Measurements from ENCODE around the gene FAF2. TPM values are rescaled to one million over a fixed set of nuclear protein-coding genes. Genes with fewer than 3 reads are reported as not detected.

FAF2 gene
- polyA plus RNA-seq, 1 experiment: 68.7 TPM

DNA sequence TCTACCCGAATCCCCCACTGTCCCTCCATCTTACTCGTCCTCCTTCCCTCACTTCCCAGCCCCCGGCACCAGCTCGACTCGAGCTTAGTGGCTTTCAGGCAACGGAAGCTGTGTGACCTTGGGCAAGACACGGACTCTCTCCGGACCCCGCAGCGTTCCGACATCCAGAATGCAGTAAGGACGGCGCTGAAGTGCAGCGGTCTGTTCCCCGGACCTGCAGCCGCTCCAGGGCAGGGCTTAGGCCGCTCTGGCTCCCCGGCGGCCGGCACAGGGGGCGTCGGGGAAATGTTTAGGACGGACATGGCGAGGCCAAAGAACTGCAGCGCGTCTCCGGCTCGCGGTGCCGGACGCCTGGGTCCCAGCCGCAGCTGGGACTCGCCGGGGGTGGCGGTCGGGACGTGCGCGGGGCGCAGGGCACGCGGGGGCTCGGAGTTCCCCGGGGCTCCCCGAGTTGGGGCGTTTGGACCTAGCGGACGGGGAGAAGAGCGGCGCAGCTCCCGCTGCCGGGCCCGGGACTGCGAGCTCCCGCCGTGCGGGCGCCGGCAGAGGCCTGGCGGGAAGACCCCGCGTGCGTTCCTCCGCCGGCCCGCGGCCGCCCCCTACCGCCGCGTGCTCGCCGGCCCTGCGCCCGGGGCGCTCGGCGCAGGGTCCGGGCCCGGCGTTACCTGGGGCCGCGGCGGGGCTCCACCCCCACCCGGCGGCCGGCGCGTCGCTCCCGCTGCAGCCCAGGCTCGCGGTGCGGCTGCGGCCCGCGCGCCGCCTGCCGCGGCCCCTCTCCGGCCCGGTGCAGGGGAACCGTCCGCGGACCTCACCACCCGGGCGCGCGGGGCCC, 94.6 kb downstream of the FAF2 start:
- H3K4me3 ChIP-seq (ENCODE audit: low read depth, low read length): peak overlapping the region; percentile 61
- DNase-seq (ENCODE audit: low read depth, low spot score): no peak
- TF ChIP-seq, protein P1, sequence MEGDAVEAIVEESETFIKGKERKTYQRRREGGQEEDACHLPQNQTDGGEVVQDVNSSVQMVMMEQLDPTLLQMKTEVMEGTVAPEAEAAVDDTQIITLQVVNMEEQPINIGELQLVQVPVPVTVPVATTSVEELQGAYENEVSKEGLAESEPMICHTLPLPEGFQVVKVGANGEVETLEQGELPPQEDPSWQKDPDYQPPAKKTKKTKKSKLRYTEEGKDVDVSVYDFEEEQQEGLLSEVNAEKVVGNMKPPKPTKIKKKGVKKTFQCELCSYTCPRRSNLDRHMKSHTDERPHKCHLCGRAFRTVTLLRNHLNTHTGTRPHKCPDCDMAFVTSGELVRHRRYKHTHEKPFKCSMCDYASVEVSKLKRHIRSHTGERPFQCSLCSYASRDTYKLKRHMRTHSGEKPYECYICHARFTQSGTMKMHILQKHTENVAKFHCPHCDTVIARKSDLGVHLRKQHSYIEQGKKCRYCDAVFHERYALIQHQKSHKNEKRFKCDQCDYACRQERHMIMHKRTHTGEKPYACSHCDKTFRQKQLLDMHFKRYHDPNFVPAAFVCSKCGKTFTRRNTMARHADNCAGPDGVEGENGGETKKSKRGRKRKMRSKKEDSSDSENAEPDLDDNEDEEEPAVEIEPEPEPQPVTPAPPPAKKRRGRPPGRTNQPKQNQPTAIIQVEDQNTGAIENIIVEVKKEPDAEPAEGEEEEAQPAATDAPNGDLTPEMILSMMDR (IDR thresholded peaks at IDR 0.05; ENCODE audit: low read depth, low read length): no peak
- no peak overlapping the region for H3K27ac ChIP-seq (ENCODE audit: low read depth, low read length)
- H3K9me3 ChIP-seq (ENCODE audit: control insufficient read depth, insufficient read depth, low read length): no peaks in the 10 kb centered on the region; the same call in 1 of the 2 replicates
- ChIA-PET CTCF (interaction anchor here (0.6 to 2.5 kb wide), 11 partner anchors 9 to 220 kb away, joined by 3 to 11 read pairs (median 4); partner anchors contain the start of gene KIAA1191), POLR2A (interaction anchor here (0.7 to 1.3 kb wide), 2 partner anchors 77 to 95 kb away, joined by 5 to 7 read pairs; partner anchors contain the start of gene FAF2)
- H3K27me3 ChIP-seq (ENCODE audit: control insufficient read depth, insufficient read depth, low read length): peaks cover 3% of the 10 kb centered on the region

DNA sequence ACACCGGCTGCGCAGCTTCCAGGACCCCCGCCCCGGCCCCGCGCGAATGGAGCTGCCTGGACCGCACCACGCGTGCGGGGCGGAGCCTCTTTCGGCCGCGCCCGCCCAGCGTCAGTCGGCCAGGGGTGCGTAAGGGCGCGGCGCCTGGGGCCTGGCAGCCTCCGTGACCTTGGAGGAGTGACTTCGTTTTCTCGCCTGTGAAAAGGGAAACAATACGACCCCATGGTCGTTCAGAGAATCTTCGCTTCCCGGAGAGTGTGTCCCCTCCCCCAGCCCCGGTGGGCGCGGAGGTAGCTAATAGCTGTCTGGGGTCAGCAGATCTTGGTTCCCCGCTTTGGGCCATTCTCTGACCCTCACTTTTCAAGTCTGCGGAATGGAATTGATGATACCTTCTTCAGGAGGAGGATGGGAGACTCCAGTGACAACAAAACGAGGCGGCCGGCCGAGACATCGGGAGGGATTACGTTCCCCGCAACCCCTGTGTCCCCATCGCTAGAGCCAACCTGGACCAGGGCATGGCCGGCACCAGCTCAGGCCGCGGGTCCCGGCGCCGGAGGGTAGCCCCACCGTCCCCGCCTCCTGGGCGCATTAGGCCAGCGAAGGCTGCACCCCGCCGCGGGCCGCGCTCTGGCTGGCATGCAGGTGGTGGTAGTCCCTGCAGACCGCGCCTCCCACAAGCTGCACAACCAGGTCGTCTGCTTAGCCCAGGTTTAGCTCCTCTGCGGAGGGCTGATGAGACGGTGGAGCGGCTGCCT, 95.4 kb downstream of the FAF2 start:
- no peak overlapping the region for H3K27ac ChIP-seq (ENCODE audit: low read depth, low read length)
- CTCF ChIA-PET: interaction anchor here (0.5 to 2.5 kb wide), 11 partner anchors 10 to 220 kb away, joined by 3 to 11 read pairs (median 4); no protein-coding TSS in a partner anchor
- peak overlapping the region; percentile 61 for H3K4me3 ChIP-seq (ENCODE audit: low read depth, low read length)
- POLR2A ChIA-PET: interaction anchor here (0.7 to 1.3 kb wide), 2 partner anchors 95 to 100 kb away, joined by 3 to 5 read pairs; partner anchors contain the start of gene FAF2
- TF ChIP-seq, protein P1 (IDR thresholded peaks at IDR 0.05; ENCODE audit: low read depth, low read length): no peak
- peaks cover 3% of the 10 kb centered on the region for H3K27me3 ChIP-seq (ENCODE audit: control insufficient read depth, insufficient read depth, low read length)
- no peaks in the 10 kb centered on the region; the same call in 1 of the 2 replicates for H3K9me3 ChIP-seq (ENCODE audit: control insufficient read depth, insufficient read depth, low read length)
- DNase-seq (ENCODE audit: low read depth, low spot score): no peak

DNA sequence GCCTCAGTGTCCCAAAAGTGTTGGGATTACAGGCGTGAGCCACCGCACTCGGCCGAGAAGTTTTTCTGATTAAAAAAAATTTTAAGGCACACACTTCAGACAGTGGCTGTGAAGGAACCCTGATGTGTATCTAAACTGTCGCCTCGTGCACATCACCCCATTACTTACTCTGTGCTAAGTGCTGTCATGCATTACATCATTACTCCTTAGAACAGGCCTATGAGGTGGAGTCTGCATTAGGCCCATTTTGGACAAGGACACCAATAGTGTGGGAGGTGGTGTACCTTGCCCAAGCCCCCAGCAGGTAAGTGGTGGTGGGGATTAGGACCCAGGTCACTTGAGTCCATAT, 97.2 kb downstream of the FAF2 start:
- no peak overlapping the region for H3K4me3 ChIP-seq (ENCODE audit: low read depth, low read length)
- H3K27me3 ChIP-seq (ENCODE audit: control insufficient read depth, insufficient read depth, low read length): peaks cover 3% of the 10 kb centered on the region
- no peak for DNase-seq (ENCODE audit: low read depth, low spot score)
- H3K27ac ChIP-seq (ENCODE audit: low read depth, low read length): no peak overlapping the region
- TF ChIP-seq, protein P1 (IDR thresholded peaks at IDR 0.05; ENCODE audit: low read depth, low read length): no peak
- H3K9me3 ChIP-seq (ENCODE audit: control insufficient read depth, insufficient read depth, low read length): no peaks in the 10 kb centered on the region; the same call in 1 of the 2 replicates
- CTCF ChIA-PET: no interaction called here
- POLR2A ChIA-PET: no interaction called here

DNA sequence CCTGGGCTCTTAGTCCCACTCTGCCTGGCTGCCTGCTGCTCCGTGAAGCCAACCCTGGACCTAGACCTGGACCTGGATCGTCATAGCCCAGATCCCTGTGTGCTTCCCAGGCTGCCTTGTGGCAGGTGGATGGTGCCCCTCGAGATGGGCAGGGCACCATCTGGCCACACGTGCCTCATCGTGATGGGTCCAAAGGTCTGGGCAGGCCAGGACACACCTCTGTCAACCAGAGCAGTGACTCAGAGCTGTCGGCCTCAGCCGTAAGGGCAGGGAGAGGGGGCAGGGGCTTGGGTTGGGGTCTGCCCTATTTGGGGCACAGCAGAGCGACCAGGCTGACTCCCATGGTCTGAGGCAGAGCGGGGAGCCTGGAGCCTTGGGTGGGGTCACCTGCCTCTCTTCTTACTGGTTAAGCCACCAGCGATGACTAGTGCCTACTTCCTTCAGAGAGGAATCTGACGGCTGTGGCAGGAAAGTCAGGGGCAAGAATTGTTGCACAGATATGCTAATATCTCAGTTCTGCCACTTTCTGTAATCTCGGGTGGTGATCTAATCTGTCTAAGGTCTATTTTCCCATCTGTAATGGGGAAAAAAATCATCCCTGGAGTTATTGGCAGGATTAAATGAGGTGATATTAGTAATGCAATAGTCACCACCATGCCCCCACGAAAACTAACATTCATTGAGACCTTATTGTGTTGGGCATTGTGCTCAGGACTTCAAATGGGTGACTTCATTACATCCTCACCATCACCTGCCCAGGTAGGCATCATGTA, 97.7 kb downstream of the FAF2 start:
- Histone ChIP-seq H3K4me3 (ENCODE audit: low read depth, low read length) (no peak overlapping the region), H3K27ac (ENCODE audit: low read depth, low read length) (no peak overlapping the region), H3K9me3 (ENCODE audit: control insufficient read depth, insufficient read depth, low read length) (no peaks in the 10 kb centered on the region; the same call in 1 of the 2 replicates), H3K27me3 (ENCODE audit: control insufficient read depth, insufficient read depth, low read length) (peaks cover 3% of the 10 kb centered on the region)
- DNase-seq (ENCODE audit: low read depth, low spot score): no peak
- ChIA-PET POLR2A (no interaction called here), CTCF (no interaction called here)
- TF ChIP-seq, protein P1 (IDR thresholded peaks at IDR 0.05; ENCODE audit: low read depth, low read length): no peak

All from AG04450 (cell line).